ENCODE measurements around the gene UBE2D1.

DNA sequence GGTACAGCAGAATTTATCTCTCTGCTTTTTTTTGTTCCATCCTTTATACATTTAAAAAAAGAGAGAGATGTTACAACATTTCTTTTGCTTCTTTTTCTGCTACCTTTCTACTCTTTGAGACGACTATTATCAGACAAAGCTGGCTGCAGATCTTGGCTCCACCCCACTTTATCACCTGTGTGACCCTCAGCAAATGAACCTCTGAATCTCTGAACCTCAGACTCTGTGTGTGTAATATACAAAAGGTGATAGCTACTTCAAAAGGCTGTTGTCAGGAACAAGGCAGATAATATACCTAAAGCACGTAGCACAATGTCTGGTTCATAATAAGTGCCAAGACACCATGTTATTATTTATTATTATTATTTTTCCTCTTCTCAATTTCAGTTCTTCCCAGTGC is 32.6 kb upstream of the UBE2D1 start:
- TF ChIP-seq, protein P1, sequence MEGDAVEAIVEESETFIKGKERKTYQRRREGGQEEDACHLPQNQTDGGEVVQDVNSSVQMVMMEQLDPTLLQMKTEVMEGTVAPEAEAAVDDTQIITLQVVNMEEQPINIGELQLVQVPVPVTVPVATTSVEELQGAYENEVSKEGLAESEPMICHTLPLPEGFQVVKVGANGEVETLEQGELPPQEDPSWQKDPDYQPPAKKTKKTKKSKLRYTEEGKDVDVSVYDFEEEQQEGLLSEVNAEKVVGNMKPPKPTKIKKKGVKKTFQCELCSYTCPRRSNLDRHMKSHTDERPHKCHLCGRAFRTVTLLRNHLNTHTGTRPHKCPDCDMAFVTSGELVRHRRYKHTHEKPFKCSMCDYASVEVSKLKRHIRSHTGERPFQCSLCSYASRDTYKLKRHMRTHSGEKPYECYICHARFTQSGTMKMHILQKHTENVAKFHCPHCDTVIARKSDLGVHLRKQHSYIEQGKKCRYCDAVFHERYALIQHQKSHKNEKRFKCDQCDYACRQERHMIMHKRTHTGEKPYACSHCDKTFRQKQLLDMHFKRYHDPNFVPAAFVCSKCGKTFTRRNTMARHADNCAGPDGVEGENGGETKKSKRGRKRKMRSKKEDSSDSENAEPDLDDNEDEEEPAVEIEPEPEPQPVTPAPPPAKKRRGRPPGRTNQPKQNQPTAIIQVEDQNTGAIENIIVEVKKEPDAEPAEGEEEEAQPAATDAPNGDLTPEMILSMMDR (IDR thresholded peaks at IDR 0.05 in 4 of 5, conservative IDR thresholded peaks at IDR 0.05 in 1 of 5), result no peak
- TF ChIP-seq POLR2A (IDR thresholded peaks at IDR 0.05), result no peak

All from gastrocnemius medialis (tissue), 4 donors.